HG02759 (cell line): ENCODE measurements around the gene BTK.

Source experiments
- ATAC-seq: cut with Tn5 transposase; IDR thresholded peaks from one replicate; pipeline ENCODE4 v1.9.1; 2021; ENCODE audit warnings: mild to moderate bottlenecking, moderate library complexity; ENCODE audit not compliant: unreplicated experiment

BTK gene

GRCh38 chrX:101394372-101394771 lies 8.4 kb upstream of the BTK start:
- ATAC-seq, result no peak

DNA sequence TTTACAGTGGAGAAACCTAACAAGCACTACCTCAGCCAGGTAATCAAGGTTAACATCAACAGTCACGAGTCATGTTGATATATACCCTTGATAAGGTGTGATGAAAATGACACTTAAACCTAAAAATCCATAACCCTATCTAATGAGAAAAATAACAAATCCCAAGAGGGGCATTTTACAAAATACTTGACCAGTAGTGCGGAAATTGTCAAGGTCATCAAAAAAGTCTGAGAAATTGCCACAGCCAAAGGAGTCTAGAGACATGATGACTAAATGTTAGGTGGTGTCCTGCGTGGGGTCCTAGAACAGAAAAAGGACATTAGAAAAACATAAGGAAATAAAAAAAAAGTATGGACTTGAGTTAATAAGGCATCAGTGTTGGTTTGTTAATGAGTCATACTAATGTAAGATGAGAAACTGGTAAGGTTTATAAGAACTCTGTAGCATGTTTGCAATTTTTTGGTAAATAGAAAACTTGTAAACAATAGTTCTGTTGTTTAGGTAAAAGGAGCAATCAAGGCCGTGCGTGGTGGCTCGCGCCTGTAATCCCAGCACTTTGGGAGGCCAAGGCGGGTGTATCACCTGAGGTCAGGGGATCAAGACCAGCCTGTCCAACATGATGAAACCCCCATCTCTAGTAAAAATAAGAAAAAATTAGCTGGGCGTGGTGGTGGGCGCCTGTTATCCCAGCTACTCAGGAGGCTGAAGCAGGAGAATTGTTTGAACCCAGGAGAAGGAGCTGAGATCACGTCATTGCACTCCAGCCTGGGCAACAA lies 7.7 kb upstream of the BTK start:
- no peak for ATAC-seq

GRCh38 chrX:101391831-101392230 lies 5.8 kb upstream of the BTK start:
- no peak for ATAC-seq

- ATAC-seq, result peak; percentile 84
Measured at GRCh38 chrX:101390664-101391525, 4.9 kb upstream of the BTK start, which contains the start of gene RPL36A. RPL36A (plus strand) TSS chrX:101391011; CDS start chrX:101391044, 33 bp downstream.

- ATAC-seq, result no peak
Measured at GRCh38 chrX:101388604-101389003, 2.6 kb upstream of the BTK start.

GRCh38 chrX:101386542-101386885 lies 523 bp upstream of the BTK start:
- ATAC-seq, result no peak

- no peak for ATAC-seq
Measured at GRCh38 chrX:101385026-101385684, 836 bp downstream of the BTK start.

GRCh38 chrX:101383679-101384205 lies 2.2 kb downstream of the BTK start:
- ATAC-seq, result peak; percentile 79

GRCh38 chrX:101377547-101377946 lies 8.4 kb downstream of the BTK start:
- no peak for ATAC-seq

GRCh38 chrX:101370888-101371504 lies 15.0 kb downstream of the BTK start:
- ATAC-seq, result peak; percentile 75

- ATAC-seq, result no peak
Measured at GRCh38 chrX:101369687-101370086, 16.3 kb downstream of the BTK start.

- ATAC-seq, result no peak
Measured at GRCh38 chrX:101368800-101369199, 17.2 kb downstream of the BTK start.

DNA sequence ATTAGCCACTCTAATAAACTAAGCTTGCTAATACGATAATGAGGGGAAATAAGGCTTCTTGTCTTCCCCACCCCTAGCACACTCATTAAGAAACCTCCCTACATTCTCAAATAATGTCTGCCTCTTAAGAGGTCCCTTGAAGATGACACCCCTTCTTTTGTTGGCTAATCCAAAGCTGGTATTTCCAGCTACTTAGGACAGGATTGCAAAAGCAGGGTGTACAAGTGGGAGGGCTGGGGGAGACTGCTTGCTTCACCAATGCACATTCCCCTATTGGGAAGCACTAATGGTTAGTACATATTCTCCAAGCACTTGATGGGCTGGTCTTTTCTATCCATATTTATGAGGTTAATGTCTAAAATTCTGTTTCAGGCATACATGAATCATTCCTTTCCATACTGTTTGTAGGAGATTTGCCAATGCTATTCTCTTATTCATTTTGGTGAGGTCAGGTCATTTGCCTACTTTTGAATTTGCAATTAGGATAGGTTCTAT lies 20.6 kb downstream of the BTK start:
- no peak for ATAC-seq

- ATAC-seq, result no peak
Measured at GRCh38 chrX:101362757-101363156, 23.2 kb downstream of the BTK start.

- no peak for ATAC-seq
Measured at GRCh38 chrX:101362116-101362515, 23.9 kb downstream of the BTK start.

GRCh38 chrX:101360390-101360789 lies 25.6 kb downstream of the BTK start:
- ATAC-seq, result no peak

GRCh38 chrX:101359966-101360365 lies 26.0 kb downstream of the BTK start:
- no peak for ATAC-seq

DNA sequence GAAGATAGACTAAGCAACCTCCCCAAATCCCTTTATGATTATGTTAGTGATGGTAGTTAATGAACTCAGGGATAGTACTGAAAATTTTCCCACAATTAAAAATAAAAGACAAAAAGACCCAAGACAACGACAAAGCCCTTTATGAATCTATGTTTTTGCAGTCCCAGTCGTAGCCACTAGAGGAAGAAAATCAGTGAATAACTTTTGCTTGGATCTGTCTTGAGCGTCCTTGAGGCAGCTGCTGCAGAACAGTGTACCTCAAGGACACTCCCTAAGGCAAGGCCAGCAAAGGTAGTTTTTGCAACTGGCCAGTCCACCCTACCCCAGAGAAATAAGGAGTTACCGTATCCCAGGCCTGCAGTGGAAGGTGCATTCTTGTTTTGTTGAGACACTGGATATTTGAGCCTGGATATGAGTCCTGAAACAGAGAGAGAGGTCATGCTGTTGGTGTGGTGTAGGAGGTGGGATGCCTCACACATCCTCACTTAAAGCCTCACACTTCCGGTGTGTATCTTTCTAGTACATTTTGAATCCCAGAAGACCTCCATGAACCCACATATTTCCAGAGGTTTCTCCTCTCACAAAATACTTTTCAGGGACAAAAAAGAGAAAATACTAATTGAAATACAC lies 28.7 kb downstream of the BTK start:
- ATAC-seq, result no peak

DNA sequence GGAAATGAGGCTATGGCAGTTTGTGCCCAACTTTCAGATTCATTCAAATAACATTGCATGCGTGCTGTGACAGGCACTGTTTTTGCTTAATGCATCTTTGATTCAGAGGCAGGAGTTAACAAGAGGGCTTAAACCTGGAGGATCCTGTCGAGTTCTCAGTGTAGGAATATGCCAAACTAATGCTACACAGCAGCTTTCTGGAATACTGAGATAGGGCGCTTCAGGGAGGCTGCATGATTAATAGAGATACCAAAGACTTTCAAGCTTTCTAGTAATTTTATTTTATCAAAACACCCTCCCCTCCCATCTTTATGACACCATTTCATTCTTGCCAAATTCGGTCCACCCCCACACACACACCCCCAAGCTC lies 36.8 kb downstream of the BTK start:
- ATAC-seq, result no peak

GRCh38 chrX:101348452-101349192 lies 37.4 kb downstream of the BTK start, which contains the start of gene TIMM8A:
TIMM8A (minus strand) TSS chrX:101348742; CDS start chrX:101348664, 78 bp downstream.
- peak; percentile 98 for ATAC-seq
